Caco-2 (cell line): ENCODE data around the gene RAMP1. TPM values are rescaled to one million over a fixed set of nuclear protein-coding genes. Genes with fewer than 3 reads are reported as not detected.

Experiments used
- BruUV-seq: library from RNA; stranded (reverse); fragments of 400-500 nt; replicated peaks from 2 replicates; lab custom pipeline; 2021; lab: Mats Ljungman, UMichigan
- CTCF ChIA-PET: fragments of 300-600 bp; sonication (Branson Sonifier 250); formaldehyde crosslinking; loops from one replicate; lab custom pipeline; 2022; ENCODE audit warnings: antibody characterized with exemption; lab: Charles Lee
- POLR2A ChIA-PET: fragments of 300-600 bp; sonication (Branson Sonifier 250); formaldehyde crosslinking; loops from one replicate; lab custom pipeline; 2022; ENCODE audit warnings: antibody characterized with exemption; lab: Charles Lee
- DNase-seq, 2 experiments: peaks; one replicate each; pipeline versions ENCODE4 v3.0.0 to v3.0.0-alpha.2; 2020 to 2022
- H3K27me3 ChIP-seq: replicated peaks from 2 replicates; pipeline ENCODE4 v1.6.0; 2011; ENCODE audit warnings: low read length; ENCODE audit not compliant: control insufficient read depth, insufficient read depth
- H3K36me3 ChIP-seq: 2 replicates; pipeline ENCODE4 v1.5.1; 2011; ENCODE audit warnings: low read length; ENCODE audit not compliant: control insufficient read depth, insufficient read depth
- H3K4me1 ChIP-seq: fragments of 250-450 bp; sonication (Bioruptor Pico); 2 replicates; pipeline ENCODE4 v1.5.1; 2020; ENCODE audit warnings: mild to moderate bottlenecking
- H3K4me3 ChIP-seq: 2 replicates; pipeline ENCODE4 v1.5.1; 2011; ENCODE audit warnings: low read depth, mild to moderate bottlenecking, control low read depth, low read length
- H3K9me3 ChIP-seq: fragments of 250-450 bp; sonication (Bioruptor Pico); 2 replicates; pipeline ENCODE4 v1.5.1; 2020; ENCODE audit warnings: mild to moderate bottlenecking, moderate library complexity
- H3K27ac Mint-ChIP-seq: one replicate; pipeline ENCODE4 v1.8.0; 2022; ENCODE audit warnings: mixed read lengths; ENCODE audit not compliant: unreplicated experiment
- H3K27me3 Mint-ChIP-seq: one replicate; pipeline ENCODE4 v1.8.0; 2022; ENCODE audit warnings: mixed read lengths; ENCODE audit not compliant: insufficient read depth, unreplicated experiment
- H3K36me3 Mint-ChIP-seq: one replicate; pipeline ENCODE4 v1.8.0; 2022; ENCODE audit warnings: mild to moderate bottlenecking, mixed read lengths; ENCODE audit not compliant: insufficient read depth, unreplicated experiment
- H3K4me1 Mint-ChIP-seq: one replicate; pipeline ENCODE4 v1.8.0; 2022; ENCODE audit warnings: low read depth, mixed read lengths; ENCODE audit not compliant: unreplicated experiment
- H3K4me3 Mint-ChIP-seq: one replicate; pipeline ENCODE4 v1.8.0; 2022; ENCODE audit warnings: mild to moderate bottlenecking, moderate library complexity, mixed read lengths; ENCODE audit not compliant: unreplicated experiment
- H3K9me3 Mint-ChIP-seq: one replicate; pipeline ENCODE4 v1.8.0; 2022; ENCODE audit warnings: mixed read lengths; ENCODE audit not compliant: unreplicated experiment
- CTCF ChIP-seq, 2 experiments: fragments of 200-600 bp in 1 of 2; IDR thresholded peaks; 1 replicate in 1 of 2; 2 replicates in 1 of 2; pipeline versions ENCODE4 v1.5.1 to v1.8.0; 2011 to 2022; ENCODE audit warnings: antibody characterized with exemption in 1 of 2, control low read depth in 1 of 2, inconsistent platforms in 1 of 2, low read depth in 1 of 2, low read length in 1 of 2, mild to moderate bottlenecking in 1 of 2, moderate library complexity in 1 of 2; ENCODE audit not compliant: insufficient read depth in 1 of 2, severe bottlenecking in 1 of 2, unreplicated experiment in 1 of 2
- intact Hi-C: fragments of 100-400 bp; cut with micrococcal nuclease; formaldehyde crosslinking; loops from one replicate; pipeline ENCODE4 v1.10.0; 2022; ENCODE audit not compliant: unreplicated experiment
- total RNA-seq: library from RNA; stranded (reverse); gene quantifications from 2 replicates; pipeline ENCODE4 v1.2.3, GENCODE V29; 2022

The RAMP1 gene
- total RNA-seq, 1 experiment from 2014 or later: 2.2 TPM

GRCh38 chr2:237873897-237874551 lies 14.6 kb downstream of the RAMP1 start:
- Mint-ChIP-seq H3K4me1 (no peaks in the 10 kb centered on the region), H3K27me3 (no peaks in the 10 kb centered on the region), H3K27ac (no peak overlapping the region), H3K4me3 (no peak overlapping the region), H3K36me3 (no peaks in the 10 kb centered on the region), H3K9me3 (no peaks in the 10 kb centered on the region)
- no peak for TF ChIP-seq CTCF (IDR thresholded peaks at IDR 0.05; ENCODE audit: insufficient read depth in 1 of 2, low read depth in 1 of 2, low read length in 1 of 2, severe bottlenecking in 1 of 2, unreplicated experiment in 1 of 2)
- POLR2A ChIA-PET: no interaction called here
- Histone ChIP-seq H3K4me3 (no peak overlapping the region), H3K27me3 (no peaks in the 10 kb centered on the region), H3K4me1 (no peaks in the 10 kb centered on the region), H3K36me3 (no peaks in the 10 kb centered on the region), H3K9me3 (no peaks in the 10 kb centered on the region)
- DNase-seq: no peak
- intact Hi-C loops: no loop called here
- CTCF ChIA-PET: no interaction called here
- no TSS peak for BruUV-seq

DNA sequence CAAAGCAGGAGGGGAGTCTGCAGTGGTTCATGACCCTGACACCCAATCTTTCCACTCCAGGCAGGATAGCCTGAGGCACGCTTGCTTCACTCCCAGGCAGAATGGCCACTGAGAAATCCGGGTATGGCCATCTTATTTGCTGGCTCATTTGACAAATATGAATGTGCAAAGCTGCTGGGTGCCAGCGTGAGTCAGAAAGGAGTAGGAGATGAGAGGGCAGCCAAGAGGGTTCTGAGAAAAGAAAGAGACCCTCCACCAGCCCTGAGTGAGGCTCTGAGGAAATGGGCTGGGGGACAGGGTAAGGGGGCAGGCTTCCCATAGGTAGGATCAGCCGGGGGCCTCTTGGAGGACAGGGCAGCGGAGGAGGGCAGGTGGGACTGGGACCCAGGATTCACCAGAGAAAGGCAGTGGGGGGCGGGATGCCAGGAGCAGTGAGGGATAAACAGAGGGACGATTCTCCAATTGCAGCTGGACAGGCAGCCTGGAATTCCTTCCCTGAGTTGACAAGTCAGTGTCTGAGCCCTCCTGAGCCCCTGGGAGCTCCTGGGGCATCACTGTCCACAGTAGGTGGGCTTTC lies 15.2 kb downstream of the RAMP1 start:
- intact Hi-C loops: no loop called here
- Mint-ChIP-seq H3K9me3 (no peaks in the 10 kb centered on the region), H3K4me3 (no peak overlapping the region), H3K36me3 (no peaks in the 10 kb centered on the region), H3K4me1 (no peaks in the 10 kb centered on the region), H3K27ac (no peak overlapping the region), H3K27me3 (no peaks in the 10 kb centered on the region)
- no peaks in the 10 kb centered on the region for H3K36me3 ChIP-seq
- no peak overlapping the region for H3K4me3 ChIP-seq
- no peaks in the 10 kb centered on the region for H3K4me1 ChIP-seq
- no peaks in the 10 kb centered on the region for H3K9me3 ChIP-seq
- no peaks in the 10 kb centered on the region for H3K27me3 ChIP-seq
- ChIA-PET CTCF (no interaction called here), POLR2A (no interaction called here)
- BruUV-seq: no TSS peak
- TF ChIP-seq CTCF (IDR thresholded peaks at IDR 0.05; ENCODE audit: insufficient read depth in 1 of 2, low read depth in 1 of 2, low read length in 1 of 2, severe bottlenecking in 1 of 2, unreplicated experiment in 1 of 2): no peak
- DNase-seq: no peak

GRCh38 chr2:237875256-237876060 lies 16.0 kb downstream of the RAMP1 start:
- H3K36me3 Mint-ChIP-seq: no peaks in the 10 kb centered on the region
- intact Hi-C loops: no loop called here
- no peaks in the 10 kb centered on the region for H3K27me3 ChIP-seq
- ChIA-PET POLR2A (no interaction called here), CTCF (no interaction called here)
- no peak overlapping the region for H3K4me3 Mint-ChIP-seq
- no peak overlapping the region for H3K27ac Mint-ChIP-seq
- DNase-seq: no peak
- no peak for TF ChIP-seq CTCF (IDR thresholded peaks at IDR 0.05; ENCODE audit: insufficient read depth in 1 of 2, low read depth in 1 of 2, low read length in 1 of 2, severe bottlenecking in 1 of 2, unreplicated experiment in 1 of 2)
- no peaks in the 10 kb centered on the region for H3K27me3 Mint-ChIP-seq
- H3K36me3 ChIP-seq: no peaks in the 10 kb centered on the region
- BruUV-seq: no TSS peak
- H3K9me3 ChIP-seq: no peaks in the 10 kb centered on the region
- no peaks in the 10 kb centered on the region for H3K4me1 Mint-ChIP-seq
- no peak overlapping the region for H3K4me3 ChIP-seq
- no peaks in the 10 kb centered on the region for H3K4me1 ChIP-seq
- no peaks in the 10 kb centered on the region for H3K9me3 Mint-ChIP-seq
